HepG2 (cell line): Measurements from ENCODE around the gene DYNC2LI1.

Experiments used
- CTCF ChIP-seq: sonication (generic); formaldehyde crosslinking; IDR thresholded peaks from 2 replicates; pipeline ENCODE4 v1.5.0; 2020; ENCODE audit warnings: mild to moderate bottlenecking, missing genetic modification reagents, moderate library complexity
- DMTF1 ChIP-seq: sonication (generic); formaldehyde crosslinking; IDR thresholded peaks from 2 replicates; pipeline ENCODE4 v1.4.0; 2020; ENCODE audit warnings: mild to moderate bottlenecking, missing genetic modification reagents
- PLSCR1 ChIP-seq: sonication (generic); formaldehyde crosslinking; IDR thresholded peaks from 2 replicates; pipeline ENCODE4 v1.5.0; 2020; ENCODE audit warnings: missing genetic modification reagents, mild to moderate bottlenecking, borderline replicate concordance
- PRDM4 ChIP-seq: sonication (generic); formaldehyde crosslinking; IDR thresholded peaks from 2 replicates; pipeline ENCODE4 v1.9.0; 2021; ENCODE audit warnings: missing genetic modification reagents, borderline replicate concordance
- ZBTB34 ChIP-seq: sonication (generic); formaldehyde crosslinking; IDR thresholded peaks from 2 replicates; pipeline ENCODE4 v1.8.0; 2022; ENCODE audit warnings: mild to moderate bottlenecking, missing genetic modification reagents
- ZNF160 ChIP-seq: sonication (generic); formaldehyde crosslinking; IDR thresholded peaks from 2 replicates; pipeline ENCODE4 v1.8.0; 2022; ENCODE audit warnings: mild to moderate bottlenecking, inconsistent platforms, missing genetic modification reagents
- ZNF574 ChIP-seq: sonication (generic); formaldehyde crosslinking; IDR thresholded peaks from 2 replicates; pipeline ENCODE4 v1.4.0; 2020; ENCODE audit warnings: missing genetic modification reagents
- ZNF678 ChIP-seq: sonication (generic); formaldehyde crosslinking; IDR thresholded peaks from 2 replicates; pipeline ENCODE4 v1.4.0; 2020; ENCODE audit warnings: mild to moderate bottlenecking, missing genetic modification reagents

GRCh38 chr2:43773876-43774613, at the start of gene DYNC2LI1:
- TF ChIP-seq ZNF160 (CRISPR knock-in tag), result no peak
- no peak for TF ChIP-seq PLSCR1 (CRISPR knock-in tag)
- TF ChIP-seq ZBTB34 (CRISPR knock-in tag), result no peak
- TF ChIP-seq PRDM4 (CRISPR knock-in tag), result no peak
- no peak for TF ChIP-seq DMTF1
- TF ChIP-seq CTCF (CRISPR knock-in tag), result no peak
- TF ChIP-seq ZNF678, result no peak
- peak; percentile 93 for TF ChIP-seq ZNF574 (CRISPR knock-in tag)
